Sigmoid colon (tissue), 7 donors: ENCODE results near the gene DGKA. TPM values are rescaled to one million over a fixed set of nuclear protein-coding genes. Genes with fewer than 3 reads are reported as not detected.
"Not testable (repeated sequence)": the region's sequence is repeated elsewhere in the genome, so short reads cannot be mapped to it uniquely, and the experiment has no call there.

Experiments
- DNase-seq: peaks from one replicate; pipeline ENCODE4 v3.0.0-alpha.2; 2019
- H3K27ac ChIP-seq, 4 donors: fragments of 200-600 bp; sonication (generic); one replicate each; pipeline ENCODE4 v1.5.1; 2016 to 2019; ENCODE audit warnings: mild to moderate bottlenecking in 1 of 4
- H3K27me3 ChIP-seq, 3 donors: fragments of 200-600 bp; sonication (generic); one replicate each; pipeline ENCODE4 v1.5.1; 2019; ENCODE audit warnings: mild to moderate bottlenecking in 1 of 3
- H3K36me3 ChIP-seq, 4 donors: fragments of 200-600 bp; sonication (generic); one replicate each; pipeline ENCODE4 v1.5.1; 2016 to 2019
- H3K4me1 ChIP-seq, 4 donors: fragments of 200-600 bp; sonication (generic); one replicate each; pipeline ENCODE4 v1.5.1; 2017 to 2019
- H3K4me3 ChIP-seq, 4 donors: fragments of 200-600 bp; sonication (generic); one replicate each; pipeline ENCODE4 v1.5.1; 2017 to 2019; ENCODE audit warnings: mild to moderate bottlenecking in 2 of 4, moderate library complexity in 1 of 4
- H3K9me3 ChIP-seq, 4 donors: fragments of 200-600 bp in 3 of 4; sonication (generic) in 3 of 4; one replicate each; pipeline versions ENCODE4 v1.5.1 to v1.6.1; 2013 to 2019
- CTCF ChIP-seq, 4 experiments: fragments of 450-650 bp in 3 of 4; fragments of 200-600 bp in 1 of 4; IDR thresholded peaks; one replicate each; pipeline ENCODE4 v1.5.1; 2016 to 2019; ENCODE audit warnings: antibody characterized with exemption in 4 of 4, mild to moderate bottlenecking in 3 of 4, moderate library complexity in 2 of 4
- EP300 ChIP-seq, 4 donors: sonication (generic); formaldehyde crosslinking; IDR thresholded peaks; one replicate each; pipeline ENCODE4 v1.6.1; 2017; ENCODE audit warnings: antibody characterized with exemption in 4 of 4
- POLR2A ChIP-seq, 2 donors: fragments of 450-650 bp; IDR thresholded peaks; one replicate each; pipeline ENCODE4 v1.6.1; 2016; ENCODE audit warnings: antibody characterized with exemption in 2 of 2, mild to moderate bottlenecking in 2 of 2, moderate library complexity in 2 of 2
- POLR2AphosphoS5 ChIP-seq, 4 donors: sonication (generic); formaldehyde crosslinking; IDR thresholded peaks; one replicate each; pipeline ENCODE4 v1.6.1; 2017; ENCODE audit warnings: antibody characterized with exemption in 4 of 4
- WGBS, 2 donors: extraction: QIAGEN DNeasy Blood & Tissue Kit; methylation state at CpG; one replicate each; pipeline ENCODE4 v1.1.7; 2013; 5-methylcytosine and 5-hydroxymethylcytosine counted together
- intact Hi-C: fragments of 100-400 bp; cut with DNase I; formaldehyde crosslinking; loops from one replicate; pipeline ENCODE4 v1.15.1; 2023
- polyA plus RNA-seq, 3 donors: library from polyadenylated mRNA; stranded (reverse); fragments of 200-250 nt; gene quantifications; one replicate each; pipeline ENCODE4 v1.2.3, GENCODE V29; 2013
- total RNA-seq, 4 donors: library from RNA; depleted of rRNA; stranded (reverse); fragments of >200 nt; gene quantifications; one replicate each; pipeline ENCODE4 v1.1.0, GENCODE V29; 2016
- donor health status: healthy with polysubstance abuse.
- donor health status: Bipolar disorder and iron deficiency.
- donor health status: healthy.

DGKA gene
- total and polyA plus RNA-seq, 7 donors: 21.4 to 97.8 (median 44.4) TPM

- Histone ChIP-seq H3K27ac (peak overlapping the region; percentile 84 to 91 (median 89)), H3K36me3 (peaks cover 11 to 61% (median 20%) of the 10 kb centered on the region in 4 donors), H3K9me3 (no peaks in the 10 kb centered on the region), H3K27me3 (no peaks in the 10 kb centered on the region), H3K4me3 (peak overlapping the region; percentile 42 to 76 (median 72)), H3K4me1 (peaks cover 0 to 19% (median 16%) of the 10 kb centered on the region in 4 donors)
- intact Hi-C loops: loop anchor here (5.0 kb wide), 1 partner anchor 105 kb away; the partner anchor contains the start of gene PA2G4
- TF ChIP-seq CTCF (IDR thresholded peaks at IDR 0.05) (no peak), EP300 (IDR thresholded peaks at IDR 0.05) (no peak), POLR2AphosphoS5 (IDR thresholded peaks at IDR 0.05) (no peak), POLR2A (IDR thresholded peaks at IDR 0.05) (no peak)
- WGBS, 2 donors: 1 to 2% methylated on average over 5 of the region's 5 CpGs
- peak; percentile 68 for DNase-seq
These were observed 66.5 kb downstream of the DGKA start for GRCh38 chr12:55997535-55997859.

- not testable (repeated sequence) for H3K4me3 ChIP-seq, H3K27ac ChIP-seq, H3K9me3 ChIP-seq, DNase-seq, H3K27me3 ChIP-seq
- intact Hi-C loops: loop anchor here (5.0 kb wide), 1 partner anchor 103 kb away; the partner anchor contains the start of gene PA2G4
- H3K4me1 ChIP-seq: peaks cover 0 to 19% (median 16%) of the 10 kb centered on the region in 4 donors
- WGBS, 2 donors: 80 to 87% methylated on average over 5 to 6 of the region's 6 CpGs
- peaks cover 0 to 60% (median 11%) of the 10 kb centered on the region in 4 donors for H3K36me3 ChIP-seq
These were observed 68.6 kb downstream of the DGKA start for GRCh38 chr12:55999522-55999921.

GRCh38 chr12:55999999-56000540 lies 69.1 kb downstream of the DGKA start:
- H3K27ac ChIP-seq, H3K27me3 ChIP-seq, DNase-seq, H3K4me3 ChIP-seq, H3K9me3 ChIP-seq: not testable (repeated sequence)
- Histone ChIP-seq H3K4me1 (peaks cover 0 to 19% (median 16%) of the 10 kb centered on the region in 4 donors), H3K36me3 (peaks cover 0 to 57% (median 8%) of the 10 kb centered on the region in 4 donors)
- intact Hi-C loops: loop anchor here (5.0 kb wide), 1 partner anchor 102 kb away; the partner anchor contains the start of gene PA2G4
- 74 to 94% methylated on average over 33 of the region's 33 CpGs for WGBS, 2 donors

- no peak overlapping the region for H3K4me3 ChIP-seq
- H3K36me3 ChIP-seq: peaks cover 0 to 54% (median 7%) of the 10 kb centered on the region in 4 donors
- no peak for DNase-seq
- peaks cover 0 to 15% (median 13%) of the 10 kb centered on the region in 4 donors for H3K4me1 ChIP-seq
- WGBS, 2 donors: 20 to 67% methylated on average over 7 of the region's 7 CpGs
- H3K9me3 ChIP-seq: no peaks in the 10 kb centered on the region
- intact Hi-C loops: no loop called here
- no peak overlapping the region for H3K27ac ChIP-seq
- H3K27me3 ChIP-seq: no peaks in the 10 kb centered on the region
- TF ChIP-seq EP300 (IDR thresholded peaks at IDR 0.05): no peak
- TF ChIP-seq POLR2AphosphoS5 (IDR thresholded peaks at IDR 0.05): no peak
- TF ChIP-seq CTCF (IDR thresholded peaks at IDR 0.05): no peak
- TF ChIP-seq POLR2A (IDR thresholded peaks at IDR 0.05): no peak
These were observed 70.6 kb downstream of the DGKA start for GRCh38 chr12:56001487-56002100.

GRCh38 chr12:56003376-56003775 lies 72.4 kb downstream of the DGKA start:
- H3K9me3 ChIP-seq, H3K4me3 ChIP-seq, intact Hi-C loops, DNase-seq, H3K27ac ChIP-seq, H3K27me3 ChIP-seq: not testable (repeated sequence)
- Histone ChIP-seq H3K4me1 (peaks cover 0 to 15% (median 11%) of the 10 kb centered on the region in 4 donors), H3K36me3 (peaks cover 0 to 54% (median 7%) of the 10 kb centered on the region in 4 donors)
- 79 to 83% methylated on average over 5 of the region's 5 CpGs for WGBS, 2 donors

Other genes with a start within 250 kb of the DGKA start
- gene ITGA7, start 223.3 kb upstream of the DGKA start, total RNA-seq: 100 to 1,000 TPM in 3 of 4 donors, 10 to 100 TPM in 1; 66.6 to 588 (median 204) TPM
- gene ITGA7, start 223.3 kb upstream of the DGKA start, polyA plus RNA-seq: 10 to 100 TPM in 1 of 3 donors, 1 to 10 TPM in 2; 1.8 to 21.0 (median 3.6) TPM
- 100 to 1,000 TPM; 173 to 356 (median 317) TPM for gene BLOC1S1, start 215.1 kb upstream of the DGKA start, total RNA-seq
- 100 to 1,000 TPM; 329 to 655 (median 634) TPM for gene BLOC1S1, start 215.1 kb upstream of the DGKA start, polyA plus RNA-seq
- gene RDH5, start 210.8 kb upstream of the DGKA start, total RNA-seq: 10 to 100 TPM; 11.2 to 37.5 (median 32.1) TPM
- 10 to 100 TPM in 2 of 3 donors, 1 to 10 TPM in 1; 8.4 to 34.4 (median 27.1) TPM for gene RDH5, start 210.8 kb upstream of the DGKA start, polyA plus RNA-seq
- gene CD63, start 202.2 kb upstream of the DGKA start, total RNA-seq: 100 to 1,000 TPM; 670 to 933 (median 849) TPM
- gene CD63, start 202.2 kb upstream of the DGKA start, polyA plus RNA-seq: 1,000 to 10,000 TPM in 1 of 3 donors, 100 to 1,000 TPM in 2; 450 to 1,058 (median 486) TPM
- gene GDF11, start 188.0 kb upstream of the DGKA start, total RNA-seq: 10 to 100 TPM in 1 of 4 donors, 1 to 10 TPM in 3; 4.3 to 12.2 (median 4.6) TPM
- 1 to 10 TPM; 1.2 to 3.9 (median 2.4) TPM for gene GDF11, start 188.0 kb upstream of the DGKA start, polyA plus RNA-seq
- 10 to 100 TPM; 49.0 to 81.9 (median 76.9) TPM for gene SARNP, start 113.4 kb upstream of the DGKA start, total RNA-seq
- gene SARNP, start 113.4 kb upstream of the DGKA start, polyA plus RNA-seq: 100 to 1,000 TPM in 2 of 3 donors, 10 to 100 TPM in 1; 93.1 to 106 (median 104) TPM
- gene ORMDL2, start 113.1 kb upstream of the DGKA start, total RNA-seq: 10 to 100 TPM in 2 of 4 donors, 1 to 10 TPM in 2; 9.1 to 18.1 (median 12.0) TPM
- 10 to 100 TPM; 18.0 to 64.6 (median 32.4) TPM for gene ORMDL2, start 113.1 kb upstream of the DGKA start, polyA plus RNA-seq
- 10 to 100 TPM; 19.0 to 31.3 (median 25.4) TPM for gene DNAJC14, start 101.6 kb upstream of the DGKA start, total RNA-seq
- gene DNAJC14, start 101.6 kb upstream of the DGKA start, polyA plus RNA-seq: 10 to 100 TPM; 13.2 to 27.2 (median 14.4) TPM
- 10 to 100 TPM in 1 of 4 donors, 1 to 10 TPM in 3; 6.0 to 18.0 (median 7.5) TPM for gene MMP19, start 88.2 kb upstream of the DGKA start, total RNA-seq
- 1 to 10 TPM; 1.2 to 6.0 (median 2.1) TPM for gene MMP19, start 88.2 kb upstream of the DGKA start, polyA plus RNA-seq
- 10 to 100 TPM; 17.5 to 31.7 (median 27.6) TPM for gene PYM1, start 3.3 kb upstream of the DGKA start, total RNA-seq
- 10 to 100 TPM; 59.9 to 93.9 (median 65.5) TPM for gene PYM1, start 3.3 kb upstream of the DGKA start, polyA plus RNA-seq
- 1 to 10 TPM in 1 of 4 donors, under 1 TPM in 1, not detected in 2; 0.71 to 1.3 TPM for gene PMEL, start 34.9 kb downstream of the DGKA start, total RNA-seq
- 1 to 10 TPM; 1.2 to 1.8 (median 1.7) TPM for gene PMEL, start 34.9 kb downstream of the DGKA start, polyA plus RNA-seq
- 10 to 100 TPM; 11.4 to 27.7 (median 18.8) TPM for gene CDK2, start 35.7 kb downstream of the DGKA start, total RNA-seq
- 10 to 100 TPM in 2 of 3 donors, 1 to 10 TPM in 1; 7.2 to 23.4 (median 11.1) TPM for gene CDK2, start 35.7 kb downstream of the DGKA start, polyA plus RNA-seq
- 100 to 1,000 TPM in 3 of 4 donors, 10 to 100 TPM in 1; 92.8 to 102 (median 101) TPM for gene RAB5B, start 42.9 kb downstream of the DGKA start, total RNA-seq
- gene RAB5B, start 42.9 kb downstream of the DGKA start, polyA plus RNA-seq: 100 to 1,000 TPM in 1 of 3 donors, 10 to 100 TPM in 2; 82.8 to 113 (median 83.5) TPM
- gene SUOX, start 66.1 kb downstream of the DGKA start, total RNA-seq: 10 to 100 TPM; 20.9 to 51.0 (median 25.4) TPM
- gene SUOX, start 66.1 kb downstream of the DGKA start, polyA plus RNA-seq: 10 to 100 TPM in 2 of 3 donors, 1 to 10 TPM in 1; 8.4 to 16.1 (median 15.0) TPM
- 10 to 100 TPM in 1 of 4 donors, 1 to 10 TPM in 3; 2.3 to 23.8 (median 4.9) TPM for gene IKZF4, start 89.9 kb downstream of the DGKA start, total RNA-seq
- 1 to 10 TPM in 2 of 3 donors, under 1 TPM in 1; 0.92 to 2.4 (median 1.2) TPM for gene IKZF4, start 89.9 kb downstream of the DGKA start, polyA plus RNA-seq
- 1,000 to 10,000 TPM in 2 of 4 donors, 100 to 1,000 TPM in 2; 130 to 3,746 (median 1,580) TPM for gene RPS26, start 110.8 kb downstream of the DGKA start, total RNA-seq
- gene RPS26, start 110.8 kb downstream of the DGKA start, polyA plus RNA-seq: 1,000 to 10,000 TPM; 1,901 to 2,147 (median 2,067) TPM
- 10 to 100 TPM; 10.2 to 21.4 (median 19.0) TPM for gene ERBB3, start 149.0 kb downstream of the DGKA start, total RNA-seq
- 10 to 100 TPM; 31.8 to 69.8 (median 37.0) TPM for gene ERBB3, start 149.0 kb downstream of the DGKA start, polyA plus RNA-seq
- gene PA2G4, start 173.4 kb downstream of the DGKA start, total RNA-seq: 100 to 1,000 TPM in 3 of 4 donors, 10 to 100 TPM in 1; 52.9 to 157 (median 110) TPM
- gene PA2G4, start 173.4 kb downstream of the DGKA start, polyA plus RNA-seq: 100 to 1,000 TPM in 1 of 3 donors, 10 to 100 TPM in 2; 68.4 to 136 (median 73.9) TPM
- 1,000 to 10,000 TPM; 1,926 to 5,407 (median 3,655) TPM for gene RPL41, start 185.5 kb downstream of the DGKA start, total RNA-seq
- gene RPL41, start 185.5 kb downstream of the DGKA start, polyA plus RNA-seq: 1,000 to 10,000 TPM; 6,021 to 9,845 (median 6,338) TPM
- 1 to 10 TPM; 3.9 to 6.9 (median 4.8) TPM for gene ZC3H10, start 187.1 kb downstream of the DGKA start, total RNA-seq
- gene ZC3H10, start 187.1 kb downstream of the DGKA start, polyA plus RNA-seq: 1 to 10 TPM; 1.2 to 3.8 (median 1.4) TPM
- 100 to 1,000 TPM in 1 of 4 donors, 10 to 100 TPM in 3; 67.6 to 102 (median 88.7) TPM for gene ESYT1, start 197.1 kb downstream of the DGKA start, total RNA-seq
- 10 to 100 TPM in 2 of 3 donors, 1 to 10 TPM in 1; 9.0 to 73.9 (median 13.8) TPM for gene ESYT1, start 197.1 kb downstream of the DGKA start, polyA plus RNA-seq
- gene MYL6B, start 221.4 kb downstream of the DGKA start, total RNA-seq: 10 to 100 TPM; 37.7 to 90.6 (median 64.1) TPM
- gene MYL6B, start 221.4 kb downstream of the DGKA start, polyA plus RNA-seq: 10 to 100 TPM; 26.4 to 63.7 (median 32.3) TPM
- 1,000 to 10,000 TPM; 6,491 to 9,553 (median 8,571) TPM for gene MYL6, start 227.2 kb downstream of the DGKA start, total RNA-seq
- 1,000 to 10,000 TPM; 3,150 to 7,537 (median 5,524) TPM for gene MYL6, start 227.2 kb downstream of the DGKA start, polyA plus RNA-seq